ENCODE data around the gene PXDN. TPM values are rescaled to one million over a fixed set of nuclear protein-coding genes. Genes with fewer than 3 reads are reported as not detected.

Gene PXDN
- total and polyA plus RNA-seq, 9 of the 15 experiments (the other 6 are each of a cell fraction or from before 2014, with no cell fraction given), result 0.49 TPM; not detected in 8

DNA sequence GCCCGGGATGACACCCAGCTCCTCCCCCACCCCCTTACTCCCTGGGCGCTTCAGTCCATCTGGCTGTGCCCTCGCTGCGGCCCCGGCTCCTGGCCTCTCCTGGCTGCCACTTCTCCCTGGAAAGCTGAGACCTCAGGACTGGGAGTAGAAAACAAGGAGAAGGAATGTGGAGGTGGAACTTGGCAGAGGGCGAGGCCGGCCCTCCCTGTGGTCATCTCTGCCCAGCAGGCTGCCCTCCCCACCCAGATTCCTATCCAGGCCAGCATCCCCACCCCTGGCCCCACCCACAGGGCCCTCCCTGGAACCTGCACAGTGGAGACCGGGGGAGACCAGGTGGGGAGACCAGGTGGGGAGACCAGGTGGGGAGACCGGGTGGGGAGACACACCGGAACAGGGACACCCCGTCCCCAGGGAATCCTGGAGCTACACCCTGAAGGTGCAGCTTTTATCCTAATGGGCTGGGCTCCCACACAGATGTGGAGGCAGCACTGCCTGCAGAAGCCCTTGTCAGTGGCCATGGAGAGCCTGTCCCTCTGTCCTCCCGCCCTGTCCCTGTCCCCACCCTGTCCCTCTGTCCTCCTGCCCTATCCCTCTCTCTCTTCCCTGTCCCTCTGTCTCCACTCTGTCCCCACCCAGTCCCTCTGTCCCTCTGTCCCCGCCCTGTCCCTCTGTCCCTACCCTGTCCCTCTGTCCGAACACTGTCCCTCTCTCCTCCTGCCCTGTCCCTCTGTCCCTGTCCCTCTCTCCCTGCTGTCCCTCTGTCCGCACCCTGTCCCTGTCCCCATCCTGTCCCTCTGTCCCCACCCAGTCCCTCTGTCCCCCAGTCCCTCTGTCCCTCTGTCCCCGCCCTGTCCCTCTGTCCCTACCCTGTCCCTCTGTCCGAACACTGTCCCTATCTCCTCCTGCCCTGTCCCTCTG is 157.1 kb downstream of the PXDN start:
- H3K27me3 ChIP-seq (ENCODE audit: control insufficient read depth in 2 of 2, insufficient read depth in 2 of 2, low read length in 2 of 2), result peaks cover 7 to 47% of the 10 kb centered on the region in 2 experiments; a peak in 4 of 5 replicates
- TF ChIP-seq JUNB (CRISPR knock-in tag; conservative IDR thresholded peaks at IDR 0.05) (no peak), PURB (CRISPR knock-in tag; IDR thresholded peaks at IDR 0.05; ENCODE audit: low read depth) (no peak), RAD51 (IDR thresholded peaks at IDR 0.05; ENCODE audit: borderline replicate concordance, low read depth) (no peak), CEBPG (CRISPR knock-in tag; IDR thresholded peaks at IDR 0.05) (no peak), CEBPG (tag; conservative IDR thresholded peaks at IDR 0.05 in 1 of 2, IDR thresholded peaks at IDR 0.05 in 1 of 2) (no peak), RBM17 (IDR thresholded peaks at IDR 0.05; ENCODE audit: borderline replicate concordance, low read depth, low read length) (no peak), ETS2 (tag; IDR thresholded peaks at IDR 0.05; ENCODE audit: borderline replicate concordance, poor library complexity, severe bottlenecking) (no peak), ZNF197 (CRISPR knock-in tag; IDR thresholded peaks at IDR 0.05; ENCODE audit: low read depth) (no peak), FOXM1 (IDR thresholded peaks at IDR 0.05; ENCODE audit: low read depth) (no peak), FOXM1 (CRISPR knock-in tag; IDR thresholded peaks at IDR 0.05; ENCODE audit: low read depth) (no peak), ZC3H4 (CRISPR knock-in tag; IDR thresholded peaks at IDR 0.05; ENCODE audit: borderline replicate concordance) (no peak), ZNF217 (CRISPR knock-in tag; IDR thresholded peaks at IDR 0.05) (no peak), ETV1 (tag; conservative IDR thresholded peaks at IDR 0.05; ENCODE audit: low read depth) (no peak), KLF6 (CRISPR knock-in tag; IDR thresholded peaks at IDR 0.05; ENCODE audit: borderline replicate concordance) (no peak), RNF219 (CRISPR knock-in tag; IDR thresholded peaks at IDR 0.05) (no peak), CEBPZ (IDR thresholded peaks at IDR 0.05; ENCODE audit: borderline replicate concordance, low read depth, low read length) (no peak)

More for the DNA sequence above, 157.1 kb downstream of the PXDN start:
- no peak for FAIRE-seq
- H3K4me1 ChIP-seq (replicated peaks in 1 of 2; ENCODE audit: control insufficient read depth in 2 of 2, insufficient read depth in 2 of 2, low read length in 2 of 2), result no peaks in the 10 kb centered on the region; a peak in 1 of 5 replicates
- H3K36me3 ChIP-seq (ENCODE audit: control insufficient read depth, insufficient read depth, low read length), result no peaks in the 10 kb centered on the region
- no peak overlapping the region for H3K9ac ChIP-seq (ENCODE audit: insufficient read depth in 1 of 2, low read depth in 2 of 2, low read length in 2 of 2)
- H3K9me3 ChIP-seq (replicated peaks; ENCODE audit: control insufficient read depth, insufficient read depth, low read depth, low read length), result no peaks in the 10 kb centered on the region
- POLR2A ChIA-PET, result interaction anchor here (0.7 kb wide), 1 partner anchor 14 kb away, joined by 4 read pairs; no protein-coding TSS in a partner anchor
- no TSS peak for BruUV-seq (replicated peaks)
- no peak for DNase-seq (ENCODE audit: extremely low read depth in 1 of 4, low spot score in 3 of 4)
- 0% methylated on average over 13 of the region's 17 CpGs for WGBS (ENCODE audit: insufficient coverage, low coverage, missing lambda C conversion rate)
- CTCF ChIA-PET (ENCODE audit: low intra/inter-chr PET ratio), result no interaction called here
- H3K4me2 ChIP-seq (ENCODE audit: insufficient read depth, low read length), result no peak overlapping the region
- ATAC-seq, result no peak
- H3K4me3 ChIP-seq, result no peak overlapping the region
- no peak overlapping the region for H2AFZ ChIP-seq (ENCODE audit: low read depth, low read length)
- H3K9me1 ChIP-seq (ENCODE audit: control insufficient read depth, insufficient read depth, low read length), result no peaks in the 10 kb centered on the region
- H3K79me2 ChIP-seq (ENCODE audit: control insufficient read depth, insufficient read depth, low read length), result no peaks in the 10 kb centered on the region
- intact Hi-C loops (cut with micrococcal nuclease), result no loop called here
- in situ Hi-C loops (cut with MboI), result no loop called here
- H3K27ac ChIP-seq (ENCODE audit: extremely low read depth, low read depth, low read length), result no peak overlapping the region
- H4K20me1 ChIP-seq (replicated peaks; ENCODE audit: control insufficient read depth, insufficient read depth, low read length), result no peaks in the 10 kb centered on the region

All from K562 (cell line).